Measurements from ENCODE around the gene TCL1B.
"Not testable (repeated sequence)": the region's sequence is repeated elsewhere in the genome, so short reads cannot be mapped to it uniquely, and the experiment has no call there.

The TCL1B gene

GRCh38 chr14:95705518-95705917, 19.3 kb downstream of the TCL1B start:
- no peak for DNase-seq

- DNase-seq, result no peak
These were observed 21.1 kb downstream of the TCL1B start for GRCh38 chr14:95707327-95707726.

DNA sequence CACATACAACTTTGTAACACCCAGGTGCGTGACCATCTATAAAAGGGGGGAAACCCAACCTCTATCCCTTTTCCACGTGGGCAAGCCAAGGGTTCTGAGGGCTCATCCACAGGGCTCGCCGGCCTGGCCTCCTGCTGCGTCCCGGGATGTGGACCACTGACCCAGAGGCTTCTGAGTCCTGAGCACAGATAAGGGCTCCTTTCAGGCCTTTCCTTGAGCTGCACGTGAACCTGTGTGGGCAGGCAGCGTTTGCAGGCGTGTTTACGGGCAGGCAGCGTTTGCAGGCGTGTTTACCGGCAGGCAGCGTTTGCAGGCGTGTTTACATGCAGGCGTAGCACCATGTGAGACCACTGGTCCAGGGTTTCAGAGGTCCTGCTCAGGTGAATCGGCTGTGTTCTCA, 23.9 kb downstream of the TCL1B start:
- no peak for DNase-seq

- no peak for DNase-seq
These were observed 25.4 kb downstream of the TCL1B start for GRCh38 chr14:95711476-95712176.

DNA sequence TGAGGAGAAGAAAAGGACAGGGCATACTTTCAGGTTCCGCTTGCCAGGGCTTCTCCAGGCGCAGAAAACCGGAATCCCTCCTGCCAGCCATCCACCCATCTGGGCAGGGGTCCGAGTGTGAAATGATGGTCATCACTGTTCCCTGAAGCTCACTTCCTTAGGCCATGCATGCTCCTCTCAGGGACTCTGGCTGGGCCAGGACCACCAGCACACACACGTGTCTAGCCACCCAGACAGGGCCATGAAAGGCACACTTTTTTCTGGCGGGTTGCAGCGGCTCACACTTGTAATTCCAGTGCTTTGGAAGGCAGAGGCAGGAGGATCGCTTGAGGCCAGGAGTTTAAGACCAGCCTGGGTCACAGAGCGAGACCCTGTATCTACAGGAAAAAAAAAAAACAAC, 26.2 kb downstream of the TCL1B start:
- DNase-seq, result no peak

- DNase-seq, result no peak
These were observed 27.6 kb downstream of the TCL1B start, which contains the start of gene TCL1A for GRCh38 chr14:95713596-95714371. TCL1A (minus strand) TSS chr14:95714125; CDS start chr14:95714066, 59 bp downstream.

DNA sequence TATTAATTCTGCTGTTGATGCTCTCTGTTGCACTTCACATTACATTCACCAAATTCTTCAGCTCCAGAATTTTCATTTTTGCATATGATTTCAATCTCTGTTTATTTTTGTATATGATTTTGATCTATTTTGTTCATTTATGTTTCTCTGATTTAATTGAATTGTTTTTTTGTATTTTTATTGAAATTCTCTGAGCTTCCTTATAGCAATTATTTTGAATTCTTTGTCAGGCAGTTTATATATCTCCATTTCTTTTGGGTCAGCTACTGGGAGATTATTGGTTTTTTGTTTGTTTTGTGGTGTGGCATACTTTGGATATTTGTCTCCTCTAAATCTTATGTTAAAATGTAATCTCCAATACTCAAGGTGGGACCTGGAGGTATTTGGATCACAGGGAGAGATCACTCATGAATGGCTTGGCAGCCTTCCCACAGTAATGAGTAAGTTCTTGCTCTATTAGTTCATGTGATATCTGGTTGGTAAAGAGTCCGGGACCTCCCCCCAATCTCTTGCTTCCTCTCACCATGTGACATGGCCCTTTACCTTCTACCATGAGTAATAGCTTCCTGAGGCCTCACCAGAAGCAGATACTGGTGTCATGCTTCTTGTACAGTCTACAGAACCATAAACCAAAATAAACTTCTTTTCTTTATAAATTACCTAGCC, 36.4 kb downstream of the TCL1B start:
- DNase-seq, result no peak

GRCh38 chr14:95725685-95726336, 39.6 kb downstream of the TCL1B start:
- no peak for DNase-seq

- peak; percentile 28 for DNase-seq
These were observed 41.0 kb downstream of the TCL1B start for GRCh38 chr14:95727056-95727700.

DNA sequence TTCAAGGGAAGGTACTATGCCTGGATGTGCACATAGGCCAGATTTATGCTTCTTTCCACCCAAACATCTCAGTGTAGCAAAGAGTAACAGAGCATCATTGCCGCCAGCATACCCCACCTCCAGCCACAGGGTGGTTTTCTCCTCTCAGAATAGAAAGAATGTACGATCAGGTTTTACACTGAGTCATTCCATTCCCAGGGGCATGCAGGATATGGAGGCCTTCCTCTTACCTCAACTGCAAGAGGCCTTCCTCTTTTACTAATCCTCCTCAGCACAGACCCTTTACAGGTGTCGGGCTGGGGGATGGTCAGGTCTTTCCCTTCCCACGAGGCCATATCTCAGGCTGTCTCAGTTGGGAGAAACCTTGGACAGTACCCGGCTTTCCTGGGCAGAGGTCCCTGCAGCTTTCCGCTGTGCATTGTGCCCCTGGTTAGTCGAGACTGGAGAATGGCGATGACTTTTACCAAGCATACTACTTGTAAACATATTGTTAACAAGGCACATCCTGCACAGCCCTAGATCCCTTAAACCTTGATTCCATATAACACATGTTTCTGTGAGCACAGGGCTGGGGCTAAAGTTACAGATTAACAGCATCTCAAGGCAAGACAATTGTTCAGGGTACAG, 43.3 kb downstream of the TCL1B start:
- not testable (repeated sequence) for DNase-seq

DNA sequence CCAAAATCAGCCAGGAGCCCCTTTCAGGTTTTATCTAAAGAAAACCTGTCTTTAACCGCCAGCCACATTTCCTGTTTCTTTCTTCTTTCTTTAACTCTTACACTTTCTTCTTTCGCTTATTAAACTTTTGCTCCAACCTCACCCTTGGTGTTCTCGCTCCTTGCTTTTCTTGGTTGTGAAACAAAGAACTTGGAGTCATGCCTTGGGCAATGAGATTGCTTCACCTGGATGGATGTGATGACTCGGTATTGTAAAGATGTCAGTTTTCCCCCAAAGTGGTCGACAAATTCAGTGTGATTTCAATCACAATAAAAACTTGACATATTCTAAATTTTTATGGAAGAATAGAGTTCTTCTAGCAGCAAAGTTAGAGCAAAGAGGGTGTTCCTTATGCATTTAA, 43.9 kb downstream of the TCL1B start:
- DNase-seq, result no peak

DNA sequence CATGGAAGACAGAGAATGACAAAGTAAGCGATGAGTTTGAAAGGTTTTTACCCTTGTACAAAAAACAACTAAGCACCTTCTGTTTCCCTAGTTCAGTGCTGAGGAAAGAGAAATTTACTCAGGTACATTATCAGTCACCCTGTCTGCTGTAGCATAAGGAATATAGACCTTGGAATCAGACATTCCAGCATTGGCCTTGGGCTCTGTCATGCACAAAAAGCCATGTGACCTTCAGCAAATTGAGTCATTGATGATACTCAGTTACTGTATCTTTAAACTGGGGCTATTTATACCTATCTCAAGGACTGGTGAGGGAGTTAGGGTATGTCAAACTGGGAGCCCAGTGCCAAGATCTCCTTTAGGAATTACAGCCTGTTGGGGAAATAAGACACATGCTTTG, 47.0 kb downstream of the TCL1B start:
- DNase-seq, result no peak

DNA sequence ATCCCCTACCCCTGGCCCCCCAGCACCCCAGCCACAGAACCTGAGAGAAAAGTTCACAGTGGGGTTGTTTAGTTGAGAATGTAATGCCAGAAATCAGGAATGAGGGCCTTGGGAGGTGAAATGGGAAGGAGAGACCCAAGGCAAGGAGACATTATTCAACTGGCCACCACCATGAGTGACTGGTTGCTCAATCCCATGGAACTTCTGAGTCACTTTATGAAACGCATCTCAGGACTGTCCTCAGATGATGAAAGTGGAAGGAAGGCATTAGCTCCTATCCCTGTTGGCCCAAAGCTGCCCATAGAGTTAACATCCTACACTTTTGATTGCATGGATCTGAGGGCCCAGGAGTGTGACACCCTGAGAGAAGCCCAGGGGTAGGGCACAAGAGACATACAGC, 53.1 kb downstream of the TCL1B start:
- no peak for DNase-seq

DNA sequence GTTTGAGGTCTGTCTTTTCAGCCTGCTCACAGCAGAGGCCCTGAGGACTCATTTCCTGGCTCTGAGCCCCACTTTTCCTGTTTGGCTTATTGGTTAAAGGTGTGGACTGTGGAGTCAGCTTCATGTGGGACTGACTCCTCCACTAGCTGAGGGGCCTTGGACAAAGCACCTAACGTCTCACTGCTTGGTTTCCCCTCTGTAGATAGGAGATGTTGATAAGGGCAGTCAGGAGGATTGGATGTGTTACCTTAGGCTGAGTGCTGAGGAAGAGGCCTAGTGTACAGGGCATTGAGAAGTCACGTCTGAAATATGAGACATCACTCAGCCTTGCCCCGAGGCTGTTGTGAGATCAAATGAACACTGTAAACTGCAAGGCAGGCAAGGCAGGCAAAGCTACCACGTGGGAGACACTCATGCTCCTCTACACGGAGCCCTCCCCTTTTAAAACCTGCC, 54.8 kb downstream of the TCL1B start:
- DNase-seq, result peak; percentile 83

DNA sequence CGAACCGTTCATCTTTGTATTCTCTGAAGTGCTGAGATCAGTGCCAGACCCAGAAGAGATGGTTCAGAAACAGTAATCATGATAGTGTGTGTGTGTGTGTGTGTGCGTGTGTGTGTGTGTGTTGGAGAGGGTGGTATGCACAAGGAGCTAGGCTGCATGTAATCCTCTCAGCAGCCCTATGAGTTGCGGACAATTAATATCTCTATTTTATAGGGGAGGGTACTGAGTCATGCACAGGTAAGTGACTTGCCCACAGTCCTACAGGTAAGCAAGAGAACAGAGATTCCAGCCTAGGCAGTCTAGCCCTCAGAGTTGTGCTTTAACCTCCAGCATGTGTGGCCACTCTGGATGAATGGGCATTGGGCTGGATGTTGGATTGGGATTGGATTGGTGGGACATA, 55.6 kb downstream of the TCL1B start:
- DNase-seq, result no peak
